Stimulated activated CD4-positive, alpha-beta T cell treated with anti-CD3 and anti-CD28 coated beads, TNF-alpha, amount 100 ng/mL, for 1 hour (primary cell): ENCODE results near the gene MCM9.
"Not testable (repeated sequence)": the region's sequence is repeated elsewhere in the genome, so short reads cannot be mapped to it uniquely, and the experiment has no call there.

Experiments
- DNase-seq, 3 donors: peaks; one replicate each; pipeline ENCODE4 v3.0.0-alpha.2; 2020; ENCODE audit warnings: low read depth in 3 of 3, low spot score in 1 of 3

Gene MCM9

DNA sequence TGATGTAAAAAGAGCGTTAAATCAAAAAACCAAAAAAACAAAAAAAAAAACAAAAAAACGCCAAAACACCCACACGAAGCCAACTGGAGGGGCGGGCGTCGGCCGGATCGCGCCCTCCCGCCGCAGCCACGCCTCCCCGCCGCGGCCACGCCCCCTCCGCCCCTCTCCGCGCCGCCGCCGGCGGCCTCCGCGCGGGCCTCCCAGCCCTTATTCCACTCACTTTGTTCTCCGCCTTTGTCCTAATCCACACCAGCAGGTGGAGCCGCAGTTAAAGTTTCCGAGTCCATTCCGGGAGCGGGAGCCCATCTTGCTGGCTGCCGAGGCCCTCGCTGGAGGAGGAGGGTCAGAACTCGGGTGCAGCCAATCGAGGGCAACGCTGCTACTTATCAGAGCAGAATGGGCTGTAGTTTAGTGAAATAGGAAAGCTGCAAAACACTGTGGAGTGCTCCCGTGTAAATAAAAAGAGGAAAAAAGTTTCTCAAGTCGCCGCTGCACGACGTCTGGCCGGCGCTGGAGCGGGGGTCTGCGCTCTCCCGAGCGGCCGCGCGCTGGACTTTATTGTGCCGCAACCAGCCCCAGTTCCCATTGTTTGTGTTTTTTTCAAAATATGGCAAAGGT lies 41.0 kb downstream of the MCM9 start, which contains the start of gene ASF1A:
TSS of gene ASF1A (plus strand) at position 346 of the 618 bp plus-strand sequence. CDS start at position 608, 262 bp downstream.
- DNase-seq, result peak; percentile 85 to 93 (median 90)

DNA sequence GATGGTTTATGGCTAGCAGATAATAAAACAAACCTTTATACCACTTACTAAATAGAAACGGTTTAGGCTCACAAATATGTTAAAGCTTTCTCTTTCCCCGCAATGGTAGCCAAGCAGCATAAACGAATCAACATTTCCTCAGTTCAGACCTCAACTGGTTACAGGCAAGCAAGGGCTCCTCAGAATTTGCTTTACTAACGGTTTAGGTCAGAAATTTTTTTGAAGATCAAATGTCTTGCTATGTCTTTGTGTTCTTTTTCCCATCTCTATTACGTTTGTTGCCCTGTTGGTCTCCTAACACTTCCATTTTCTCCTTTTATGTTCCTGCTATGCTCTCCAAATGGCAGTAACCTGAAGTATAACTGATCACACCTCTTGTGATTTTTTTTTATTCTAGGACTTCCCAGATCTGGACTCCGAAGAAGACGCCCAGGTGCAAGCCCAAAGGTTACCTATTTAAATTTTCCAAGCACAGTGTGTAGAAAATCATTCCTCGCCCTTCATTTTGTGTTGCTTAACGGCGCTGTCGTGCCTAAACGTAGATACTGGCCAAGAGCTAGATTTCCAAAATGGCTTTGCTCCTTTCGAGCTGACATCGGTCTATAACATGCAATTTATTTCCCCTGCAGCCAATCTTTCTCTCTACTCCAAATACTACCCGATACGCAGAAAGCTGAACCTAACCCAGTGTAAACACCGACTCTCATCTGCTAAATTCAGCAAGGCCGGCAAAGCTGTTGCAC lies 41.7 kb downstream of the MCM9 start:
- no peak for DNase-seq

DNA sequence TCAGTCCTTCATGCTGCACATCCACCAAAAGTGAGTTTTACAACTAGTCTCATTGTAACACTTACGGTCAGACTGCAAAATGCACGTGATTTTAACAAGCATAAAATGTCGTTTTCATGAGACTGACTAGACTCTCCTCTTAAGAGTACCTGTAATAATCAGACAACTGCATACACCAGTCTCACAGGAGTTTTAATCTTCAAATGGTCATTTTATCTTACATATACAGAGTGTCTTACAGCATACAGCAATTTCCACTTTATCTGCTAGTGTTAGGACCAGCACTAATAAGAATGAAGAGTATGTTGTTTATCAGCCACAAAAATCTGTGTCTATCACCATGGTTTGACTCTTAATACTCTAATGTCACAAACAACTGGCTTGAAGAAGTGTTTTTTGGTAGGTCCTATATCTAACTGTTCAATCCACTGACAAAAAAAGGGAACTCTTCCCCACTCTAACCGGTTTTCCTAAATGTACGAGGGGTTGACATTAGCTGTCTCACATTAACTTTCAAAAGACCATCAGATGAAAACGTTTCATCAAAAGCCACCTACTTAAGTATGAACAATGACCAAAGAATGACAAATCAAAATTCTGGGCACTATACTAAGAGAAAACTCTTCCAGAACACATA lies 42.5 kb downstream of the MCM9 start:
- DNase-seq, result no peak

DNA sequence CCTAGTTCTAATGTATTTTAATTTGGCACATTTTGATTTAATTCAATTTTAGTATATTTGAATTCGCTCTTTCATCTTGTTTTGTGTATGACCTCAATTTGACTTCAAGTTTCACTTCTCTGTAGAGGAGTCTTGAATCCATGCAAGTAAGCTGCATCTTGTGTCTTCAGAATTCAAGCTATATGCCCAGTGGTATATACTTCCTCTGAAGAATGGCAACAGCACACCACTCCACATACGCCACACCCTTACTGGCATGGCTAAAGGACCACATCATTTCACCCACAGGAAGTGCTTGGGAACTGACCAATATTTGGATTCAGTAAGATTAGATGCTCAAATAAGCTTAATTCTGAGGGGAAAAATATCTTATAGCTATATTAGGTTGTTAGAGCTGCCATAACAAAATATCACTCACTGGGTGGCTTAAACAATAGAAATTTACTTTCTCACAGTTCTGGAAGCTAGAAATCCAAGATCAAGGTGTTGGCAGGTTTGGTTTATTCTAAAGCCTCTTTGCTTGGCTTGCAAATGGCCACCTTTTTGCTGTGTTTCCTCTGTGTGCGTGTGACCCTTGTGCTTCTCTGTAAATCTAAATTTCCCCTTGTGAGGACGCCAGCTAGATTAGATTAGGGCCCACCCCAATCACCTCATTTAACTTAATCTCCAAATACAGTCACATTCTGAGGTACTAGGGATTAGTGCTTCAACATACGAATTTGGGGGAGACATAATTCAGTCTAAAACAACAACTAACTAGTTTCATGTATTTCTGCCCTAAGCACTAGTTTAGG lies 43.8 kb downstream of the MCM9 start:
- DNase-seq, result no peak

DNA sequence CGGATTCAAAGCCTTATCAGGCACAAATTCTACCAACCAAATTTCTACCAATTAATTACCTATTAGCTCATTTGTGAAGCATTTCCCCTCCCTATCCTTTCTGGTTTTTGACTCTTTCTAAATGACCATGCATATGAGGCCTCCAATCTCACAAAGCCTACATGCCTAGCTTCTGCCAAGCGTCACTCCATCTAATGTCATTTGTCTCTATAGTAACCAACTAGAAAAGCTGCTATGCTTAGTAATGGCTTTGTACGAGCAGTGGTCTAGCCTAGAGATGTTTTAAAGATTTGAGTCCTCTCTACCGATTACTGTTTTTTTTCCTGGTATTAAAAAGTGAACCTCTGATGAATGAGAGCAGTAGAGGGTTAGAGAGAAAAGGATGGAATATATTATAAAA lies 45.8 kb downstream of the MCM9 start:
- no peak for DNase-seq

DNA sequence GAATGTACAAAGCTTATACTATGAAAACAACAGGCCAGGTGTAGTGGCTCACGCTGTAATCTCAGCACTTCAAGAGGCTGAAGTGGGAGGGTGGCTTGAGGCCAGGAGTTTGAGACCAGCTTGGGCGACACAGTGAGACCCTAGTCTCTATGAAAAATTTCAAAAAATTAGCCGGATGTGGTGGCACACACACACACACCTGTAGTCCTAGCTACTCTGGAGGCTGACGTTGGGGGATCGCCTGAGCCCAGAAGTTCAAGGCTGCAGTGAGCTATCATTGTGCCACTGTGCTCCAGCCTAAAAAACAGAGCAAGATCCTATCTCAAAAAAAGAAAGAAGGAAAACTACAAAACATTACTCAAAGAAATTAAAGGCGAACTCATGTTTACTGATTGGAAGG lies 48.3 kb downstream of the MCM9 start:
- DNase-seq, result no peak

DNA sequence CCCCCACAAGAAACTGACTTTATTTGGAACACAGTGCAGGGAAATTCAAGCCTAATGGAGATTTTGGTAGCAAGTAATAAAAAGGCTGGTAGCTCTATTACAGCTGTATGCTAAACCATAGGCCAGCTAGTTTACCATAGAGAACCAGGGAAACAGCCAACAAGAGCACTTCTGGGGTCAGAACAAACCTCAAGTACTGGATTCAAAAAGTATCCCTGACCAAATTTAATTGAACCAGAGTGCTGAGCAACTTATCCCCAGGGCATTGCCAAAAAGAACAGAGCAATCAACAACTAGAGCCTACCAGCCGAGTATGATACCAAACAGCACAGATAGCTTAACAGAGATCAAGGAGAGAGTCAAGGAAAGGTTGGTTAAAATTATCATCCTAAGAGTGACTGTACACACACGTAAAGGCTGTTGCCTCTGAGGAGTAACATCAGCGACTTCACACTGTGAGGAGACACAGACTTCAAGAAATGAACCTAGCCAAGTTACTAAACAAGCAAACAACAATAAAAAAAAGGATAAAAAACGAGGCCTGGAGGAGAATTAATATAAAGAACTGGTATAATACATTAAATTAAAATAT lies 52.5 kb downstream of the MCM9 start:
- no peak for DNase-seq

DNA sequence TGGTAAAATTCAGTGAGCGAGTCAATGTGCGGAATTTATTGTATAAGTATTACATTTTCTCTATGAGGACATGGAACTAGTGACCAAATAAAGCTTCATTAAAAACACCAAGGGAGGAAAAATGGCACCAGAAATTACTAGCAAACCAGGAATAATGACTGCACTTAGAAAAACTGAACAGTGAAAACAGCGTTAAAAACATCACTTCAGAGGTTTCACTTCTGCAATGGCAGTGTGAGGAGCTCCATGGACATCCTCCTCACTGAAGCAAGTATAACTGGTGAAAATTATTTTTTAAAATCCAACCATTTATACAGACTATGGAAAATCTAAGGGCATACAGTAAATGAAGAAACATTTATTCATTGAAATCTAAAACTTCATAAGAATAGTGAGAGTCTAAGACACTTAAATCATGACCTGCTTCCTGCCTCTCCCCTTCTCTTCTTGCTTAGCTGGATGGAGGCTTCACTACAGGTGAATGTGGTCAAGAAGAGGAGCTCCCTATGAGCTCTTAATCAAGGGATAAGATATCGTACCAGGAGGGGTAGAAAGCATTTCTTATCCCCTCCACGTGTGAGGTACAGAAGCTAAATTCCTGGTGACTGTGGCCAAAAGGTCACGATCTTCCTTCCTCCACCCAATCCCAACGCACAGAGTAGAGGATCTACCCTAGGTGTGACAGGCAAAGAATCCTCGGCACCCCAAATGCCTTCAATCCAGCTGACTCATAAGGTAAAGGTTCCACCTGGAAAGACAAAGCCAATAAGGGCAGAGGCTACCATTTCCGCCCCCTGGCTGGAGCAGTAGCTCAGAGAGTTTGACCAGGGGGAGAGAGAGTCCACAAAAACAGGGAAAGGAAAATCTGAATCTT lies 53.3 kb downstream of the MCM9 start:
- no peak for DNase-seq

DNA sequence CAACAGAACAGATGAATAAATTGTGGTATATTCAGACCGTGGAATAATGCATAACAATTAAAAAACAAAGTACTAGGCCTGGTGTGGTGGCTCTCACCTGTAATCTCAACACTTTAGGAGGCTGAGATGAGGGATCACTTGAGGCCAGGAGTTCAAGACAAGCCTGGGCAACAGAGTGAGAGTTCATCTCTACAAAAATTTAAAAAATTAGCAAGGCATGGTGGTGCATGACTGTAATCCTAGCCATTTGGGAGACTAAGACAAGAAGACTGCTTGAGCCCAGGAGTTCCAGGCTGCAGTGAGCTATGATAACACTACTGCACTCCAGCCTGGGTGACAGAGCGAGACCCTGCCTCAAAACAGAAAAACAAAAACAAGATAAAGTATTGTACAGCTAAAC lies 57.2 kb downstream of the MCM9 start:
- DNase-seq, result no peak

DNA sequence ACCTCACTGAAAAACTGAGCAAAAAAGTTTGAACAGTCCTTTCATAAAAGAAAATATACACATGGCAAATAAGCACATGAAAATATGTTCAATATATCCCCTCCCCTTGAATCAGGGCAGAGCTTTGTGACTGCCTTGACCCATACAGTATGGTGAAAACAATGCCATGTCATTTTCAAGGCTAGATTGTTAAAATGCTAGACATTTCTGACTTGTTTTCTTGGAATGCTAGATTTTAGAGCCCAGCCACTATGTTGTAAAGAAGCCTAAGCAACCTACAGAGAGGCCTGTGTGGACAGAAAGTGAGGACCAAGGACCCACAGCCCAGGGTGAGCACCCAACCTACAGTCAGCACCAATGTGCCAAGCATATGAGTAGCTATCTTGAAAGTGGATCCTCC lies 58.1 kb downstream of the MCM9 start:
- no peak for DNase-seq

DNA sequence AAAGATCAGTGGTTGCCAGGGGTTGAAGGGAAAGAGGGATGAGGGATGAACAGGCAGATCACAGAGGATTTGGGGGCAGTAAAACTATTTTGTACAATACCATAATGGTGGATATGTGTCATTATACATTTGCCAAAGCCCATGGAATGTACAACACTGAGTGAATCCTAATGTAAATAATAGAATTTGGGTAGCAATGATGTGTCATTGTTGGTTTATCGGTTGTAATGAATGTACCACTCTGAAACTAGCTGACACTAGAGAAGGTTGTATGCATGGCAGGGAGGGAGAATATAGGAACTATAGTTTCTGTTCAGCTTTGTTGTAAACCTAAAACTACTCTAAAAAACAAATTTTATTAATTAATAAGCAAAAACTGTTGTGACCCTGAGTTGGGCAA lies 58.8 kb downstream of the MCM9 start:
- DNase-seq, result no peak

DNA sequence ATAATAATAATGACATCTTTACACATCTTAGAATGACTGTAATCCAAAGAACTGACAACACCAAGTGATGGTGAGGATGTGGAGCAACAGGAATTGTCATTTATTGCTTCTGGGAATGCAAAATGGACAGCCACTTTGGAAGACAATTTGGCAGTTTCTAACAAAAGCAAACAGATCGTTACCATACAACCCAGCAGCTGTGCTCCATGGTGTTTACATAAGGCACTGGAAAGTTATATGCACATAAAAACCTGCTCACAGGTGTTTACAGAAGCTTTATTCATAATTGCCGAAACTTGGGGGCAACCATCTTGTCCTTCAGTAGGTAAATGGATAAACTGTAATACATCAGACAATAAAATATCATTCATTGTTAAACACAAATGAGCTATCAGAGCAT lies 59.3 kb downstream of the MCM9 start:
- DNase-seq, result no peak

DNA sequence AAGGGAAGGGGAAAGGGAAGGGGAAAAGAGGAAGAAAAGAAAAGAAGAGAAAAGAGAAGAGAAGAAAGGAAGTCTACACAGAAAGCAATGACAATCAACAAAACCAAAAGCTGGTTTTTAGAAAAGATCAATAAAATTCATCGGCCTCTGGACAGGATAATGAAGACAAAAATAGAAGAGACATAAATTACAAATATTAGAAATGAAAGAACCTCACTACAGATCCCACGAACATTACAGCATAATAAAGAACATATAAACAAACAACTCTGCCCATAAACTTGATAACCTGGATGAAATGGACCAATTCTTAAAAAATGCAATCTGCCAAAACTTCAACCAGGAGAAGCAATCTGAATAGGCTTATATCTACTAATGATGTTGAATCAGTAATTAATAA lies 61.7 kb downstream of the MCM9 start:
- DNase-seq, result no peak

DNA sequence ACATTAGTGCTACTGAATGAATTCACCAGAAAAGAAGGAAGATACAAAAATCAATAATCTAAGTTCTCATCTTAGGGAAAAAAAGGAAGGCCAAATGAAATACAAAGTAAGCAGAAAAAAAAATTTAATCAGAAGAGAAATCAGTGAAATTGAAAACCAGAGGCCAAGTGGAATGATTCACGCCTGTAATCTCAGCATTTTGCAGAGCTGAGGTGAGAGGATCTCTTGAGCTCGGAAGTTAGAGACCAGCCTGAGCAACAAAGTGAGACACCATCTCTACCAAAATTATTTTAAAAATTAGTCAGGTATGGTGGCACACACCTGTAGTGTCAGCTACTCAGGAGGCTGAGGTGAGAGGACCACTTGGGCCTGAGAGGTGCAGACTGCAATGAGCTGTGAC lies 62.2 kb downstream of the MCM9 start:
- DNase-seq, result no peak

DNA sequence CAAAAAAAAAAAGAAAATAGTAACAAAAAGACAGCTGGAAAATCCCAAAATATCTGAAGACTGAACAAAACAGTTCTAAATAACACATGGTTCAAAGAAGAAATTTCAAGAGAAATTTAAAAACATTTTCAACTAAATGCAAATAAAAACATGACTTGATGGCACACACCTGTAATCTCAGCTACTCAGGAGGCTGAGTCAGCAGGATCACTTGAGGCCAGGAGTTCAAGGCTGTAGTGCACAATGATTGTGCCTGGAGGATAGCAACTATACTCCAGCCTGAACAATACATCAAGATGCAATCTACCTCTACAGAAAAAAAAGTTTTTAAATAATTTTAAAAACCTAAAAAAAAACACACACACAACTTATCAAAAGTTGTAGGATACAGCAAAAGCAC lies 62.6 kb downstream of the MCM9 start:
- no peak for DNase-seq

DNA sequence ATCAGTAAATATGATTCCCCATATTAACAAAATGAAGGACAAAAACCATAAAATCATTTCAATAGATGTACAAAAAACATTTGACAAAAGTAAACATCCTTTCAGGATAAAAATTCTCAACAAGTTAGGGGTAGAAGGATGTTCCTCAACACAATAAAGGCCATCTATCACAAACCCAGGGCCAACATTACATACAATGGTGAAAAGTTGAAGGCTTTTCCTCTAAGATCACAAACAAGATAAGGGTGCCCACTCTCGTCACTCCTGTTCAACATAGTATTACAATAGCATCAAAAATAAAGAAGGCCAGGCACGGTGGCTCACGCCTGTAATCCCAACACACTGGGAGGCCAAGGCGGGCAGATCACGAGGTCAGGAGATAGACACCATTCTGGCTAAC lies 63.6 kb downstream of the MCM9 start:
- no peak for DNase-seq

DNA sequence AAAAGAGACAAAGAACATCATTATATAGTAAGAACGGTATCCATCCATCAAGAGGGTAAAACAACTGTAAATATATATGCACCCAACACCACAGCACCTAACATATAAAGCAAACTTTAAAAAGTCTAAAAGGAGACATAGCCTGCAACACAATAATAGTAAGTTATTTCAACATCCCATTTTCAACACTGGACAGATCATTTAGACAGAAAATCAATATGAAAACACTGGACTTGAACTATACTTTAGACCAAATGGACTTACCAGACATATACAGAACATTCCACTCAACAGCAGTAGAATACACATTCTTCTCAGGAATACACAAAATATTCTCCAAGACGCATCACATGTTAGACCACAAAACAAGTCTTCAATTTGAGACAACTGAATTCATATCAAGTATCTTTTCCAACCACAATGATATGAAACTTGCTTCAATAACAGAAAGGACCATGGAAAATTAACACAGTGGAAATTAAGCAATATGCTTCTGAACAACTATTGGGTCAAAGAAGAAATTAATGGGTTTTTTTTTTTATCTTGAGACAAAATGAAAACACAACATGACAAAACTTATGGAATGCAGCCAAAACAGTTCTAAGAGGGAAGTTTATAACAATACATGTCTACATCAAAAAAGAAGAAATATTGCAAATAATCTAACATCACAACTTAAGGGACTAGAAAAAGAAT lies 64.9 kb downstream of the MCM9 start:
- no peak for DNase-seq

DNA sequence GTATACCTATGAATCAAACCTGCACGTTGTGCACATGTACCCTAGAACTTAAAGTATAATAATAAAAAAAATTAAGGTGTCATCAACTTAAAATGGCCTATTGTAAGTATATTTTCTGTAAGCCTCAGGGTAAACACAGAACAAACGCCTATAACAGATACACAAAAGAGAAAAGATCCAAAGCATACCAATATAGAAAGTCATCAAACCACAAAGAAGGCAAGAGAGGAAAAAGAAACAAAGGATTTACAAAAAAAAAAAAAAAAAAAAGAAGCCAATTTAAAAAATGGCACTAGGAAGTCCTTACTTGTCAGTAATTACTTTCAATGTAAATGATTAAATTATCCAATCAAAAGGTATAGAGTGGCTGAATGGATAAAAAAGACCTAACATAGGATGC lies 65.6 kb downstream of the MCM9 start:
- no peak for DNase-seq

DNA sequence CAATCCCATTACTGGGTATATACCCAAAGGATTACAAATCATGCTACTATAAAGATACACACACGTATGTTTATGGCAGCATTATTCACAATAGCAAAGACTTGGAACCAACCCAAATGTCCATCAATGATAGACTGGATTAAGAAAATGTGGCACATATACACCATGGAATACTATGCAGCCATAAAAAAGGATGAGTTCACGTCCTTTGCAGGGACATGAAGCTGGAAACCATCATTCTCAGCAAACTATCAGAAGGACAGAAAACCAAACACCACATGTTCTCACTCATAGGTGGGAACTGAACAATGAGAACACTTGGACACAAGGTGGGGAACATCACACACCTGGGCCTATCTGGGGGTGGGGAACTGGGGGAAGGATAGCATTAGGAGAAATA lies 66.1 kb downstream of the MCM9 start:
- DNase-seq, result not testable (repeated sequence)

DNA sequence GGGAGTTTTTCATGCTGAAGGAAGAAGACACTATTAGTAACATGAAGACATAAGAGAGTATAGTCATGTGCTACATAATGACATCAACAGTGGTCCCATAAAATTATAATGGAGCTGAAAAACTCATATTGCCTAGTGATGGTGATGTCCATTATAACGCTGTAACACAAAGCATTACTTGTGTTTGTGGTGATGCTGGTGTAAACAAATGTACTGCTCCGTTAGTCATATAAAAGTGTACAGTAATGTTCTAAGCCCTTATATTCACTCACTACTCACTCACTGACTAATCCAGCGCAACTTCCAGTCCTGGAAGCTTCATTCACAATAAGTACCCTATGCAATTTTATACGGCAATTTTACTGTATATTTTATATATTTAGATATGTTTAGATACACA lies 67.8 kb downstream of the MCM9 start:
- no peak for DNase-seq
